SK-MEL-5 (cell line): ENCODE results near the gene FBXL4. TPM values are rescaled to one million over a fixed set of nuclear protein-coding genes. Genes with fewer than 3 reads are reported as not detected.

Source experiments
- DNase-seq: peaks from one replicate; pipeline ENCODE4 v3.0.0-alpha.2; 2016; ENCODE audit warnings: low read depth, low spot score
- in situ Hi-C: cut with HindIII; loops from 2 replicates; pipeline ENCODE4 v1.10.0; 2016; ENCODE audit warnings: low sequenced_read_pairs, high pct_unique_total_duplicates, low pct_unique_long_range_greater_than_20kb
- total RNA-seq: library from RNA; depleted of rRNA; stranded (reverse); fragments of >200 nt; shearing (Covaris generic); gene quantifications from 2 replicates; pipeline ENCODE4 v1.2.3, GENCODE V29; 2014

FBXL4 gene
- total RNA-seq, 1 experiment from 2014 or later = 19.8 TPM

DNA sequence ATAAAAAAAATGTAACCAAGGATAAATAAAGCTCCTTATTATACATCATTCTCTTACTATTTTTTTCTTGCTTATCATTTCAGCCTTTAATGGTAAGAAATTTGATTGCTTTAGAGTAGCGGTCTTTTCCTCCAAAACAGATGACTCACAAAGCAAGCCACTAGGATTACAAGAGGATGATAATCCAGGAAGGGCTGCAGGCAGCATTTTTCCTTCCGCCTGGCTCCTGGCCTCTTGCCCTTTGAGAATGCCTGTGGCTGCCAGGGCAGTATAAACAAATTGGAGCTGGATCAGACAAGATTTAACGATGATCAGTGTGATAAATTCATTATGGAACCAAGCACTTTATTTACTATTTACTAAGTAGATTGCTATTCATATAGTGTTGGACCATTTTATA, 9.7 kb upstream of the FBXL4 start:
- DNase-seq = no peak
- in situ Hi-C loops = no loop called here

DNA sequence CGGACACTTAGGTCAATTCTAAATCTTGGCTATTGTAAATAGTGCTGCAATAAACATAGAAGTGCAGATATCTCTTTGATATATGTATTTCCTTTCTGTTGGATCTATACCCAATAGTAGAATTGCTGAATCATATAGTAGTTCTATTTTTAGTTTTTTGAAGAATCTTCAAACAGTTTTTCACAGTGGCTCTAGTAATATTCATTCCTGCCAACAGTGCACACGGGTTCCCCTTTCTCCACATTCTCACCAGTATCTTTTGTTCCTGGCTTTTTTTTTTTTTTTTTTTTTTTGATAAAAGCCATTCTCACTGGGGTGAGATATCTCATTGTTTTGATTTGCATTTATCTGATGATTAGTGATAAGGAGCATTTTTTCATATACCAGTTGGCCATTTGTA, 1.8 kb upstream of the FBXL4 start:
- in situ Hi-C loops = no loop called here
- DNase-seq = no peak

DNA sequence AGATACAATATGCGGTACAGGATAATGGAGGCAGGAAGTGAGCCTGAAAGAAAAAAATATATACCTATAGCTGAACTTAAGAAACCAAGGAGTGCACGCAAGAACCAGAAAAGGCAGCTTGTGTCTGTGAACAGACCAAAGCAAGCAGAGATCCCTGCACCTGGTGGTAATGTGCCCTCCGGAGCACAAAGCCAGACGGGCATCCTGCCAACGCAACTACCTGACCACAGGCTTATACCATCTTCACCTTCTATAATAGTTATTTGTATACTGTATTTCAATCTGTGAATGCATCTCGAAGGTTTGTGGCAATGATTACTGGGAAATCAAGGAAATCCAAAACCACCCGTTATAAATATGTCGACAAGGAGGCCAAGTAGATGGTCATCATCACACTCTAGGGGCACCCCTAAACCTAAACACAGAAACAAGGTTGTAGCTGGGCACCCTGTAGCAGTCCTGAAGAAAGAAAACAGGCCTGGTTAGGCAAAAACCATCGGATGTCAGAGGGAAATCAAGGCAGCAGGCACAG, 801 bp downstream of the FBXL4 start:
- DNase-seq = peak; percentile 17
- in situ Hi-C loops = no loop called here

DNA sequence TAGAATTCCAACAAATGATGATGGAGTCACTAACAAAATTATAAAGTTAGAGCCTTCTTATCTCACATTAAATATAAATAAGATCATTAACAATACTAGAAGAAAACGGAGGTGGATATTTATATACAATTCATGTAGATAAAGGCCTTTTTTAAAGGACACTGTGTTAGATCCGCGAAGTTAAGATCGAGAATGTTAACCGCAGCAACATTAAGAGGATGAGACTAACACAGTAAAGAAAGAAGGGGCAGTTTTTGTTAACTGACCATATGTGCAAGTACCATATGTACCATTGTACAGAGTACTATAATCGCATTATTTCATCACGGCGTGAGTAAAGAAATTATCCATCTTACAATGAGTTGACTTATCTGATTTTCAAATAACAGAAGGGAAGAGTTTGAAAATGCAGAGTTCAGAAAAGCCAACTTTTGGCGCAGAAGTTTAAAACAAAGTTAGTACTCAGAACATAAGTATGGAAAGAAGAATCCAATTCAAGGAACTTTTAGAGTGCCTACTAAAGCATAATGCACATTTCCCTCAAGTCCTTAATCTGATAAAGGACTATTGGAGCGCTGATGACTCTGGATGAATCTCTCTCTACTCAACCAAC, 1.4 kb downstream of the FBXL4 start:
- in situ Hi-C loops = no loop called here
- no peak for DNase-seq

DNA sequence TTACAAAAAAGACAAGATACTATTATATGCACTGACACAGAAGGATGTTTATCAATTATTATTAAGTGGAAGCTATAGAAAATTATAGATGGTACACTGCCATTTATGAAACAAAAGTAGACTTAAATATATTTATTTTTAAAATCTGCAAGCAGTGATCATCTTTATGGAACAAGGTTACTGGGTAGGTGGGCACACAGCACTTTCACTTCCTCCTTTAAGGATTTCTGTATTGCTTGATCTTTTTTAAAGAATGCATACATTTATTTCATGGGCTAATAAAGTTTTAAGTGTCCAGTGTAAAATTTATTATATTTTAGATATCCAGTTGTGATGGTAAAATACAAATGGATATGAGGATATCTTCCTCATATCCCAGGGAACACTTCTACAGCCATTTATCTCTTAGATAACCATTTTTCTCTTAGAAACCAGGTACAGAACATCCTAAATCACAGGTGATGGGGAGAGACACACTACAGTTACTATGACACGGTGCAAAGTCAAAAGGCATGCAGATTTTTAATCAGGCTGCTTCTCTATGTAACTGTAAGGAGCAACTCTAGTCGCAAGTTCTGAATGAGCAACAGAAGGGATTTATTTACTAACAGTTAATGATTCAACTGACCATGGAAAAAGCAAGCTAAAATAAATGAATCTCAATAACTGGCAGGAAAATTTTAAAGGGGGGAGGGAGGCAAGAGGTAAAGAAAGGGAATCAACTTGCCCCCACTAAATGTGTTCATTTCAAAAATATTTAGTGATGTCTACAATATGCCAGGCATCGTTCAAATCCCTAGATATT, 2.2 kb downstream of the FBXL4 start:
- DNase-seq = no peak
- in situ Hi-C loops = no loop called here

DNA sequence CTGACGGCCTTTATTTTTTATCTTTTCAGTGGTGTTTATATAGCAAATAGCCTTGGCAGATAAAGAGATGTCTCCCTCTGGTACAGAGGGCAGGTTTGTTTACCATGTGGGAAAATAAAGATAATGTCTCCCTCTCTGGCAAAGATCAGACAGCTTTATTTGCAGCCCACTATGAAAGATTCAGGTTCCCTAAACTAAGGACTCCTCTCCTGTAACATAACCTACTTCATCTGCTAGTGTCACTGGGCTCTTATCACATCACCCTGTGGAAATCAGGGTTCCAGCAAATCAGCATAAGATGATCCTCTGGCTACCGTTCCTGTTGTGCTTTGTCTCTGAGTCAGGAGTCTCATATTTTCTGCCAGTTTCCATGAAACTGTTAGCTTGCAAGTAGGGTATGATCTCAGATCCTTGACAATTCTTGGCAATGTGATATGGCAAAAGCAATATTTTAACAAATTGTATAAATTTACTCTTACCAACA, 3.1 kb downstream of the FBXL4 start:
- in situ Hi-C loops = no loop called here
- DNase-seq = peak; percentile 27

DNA sequence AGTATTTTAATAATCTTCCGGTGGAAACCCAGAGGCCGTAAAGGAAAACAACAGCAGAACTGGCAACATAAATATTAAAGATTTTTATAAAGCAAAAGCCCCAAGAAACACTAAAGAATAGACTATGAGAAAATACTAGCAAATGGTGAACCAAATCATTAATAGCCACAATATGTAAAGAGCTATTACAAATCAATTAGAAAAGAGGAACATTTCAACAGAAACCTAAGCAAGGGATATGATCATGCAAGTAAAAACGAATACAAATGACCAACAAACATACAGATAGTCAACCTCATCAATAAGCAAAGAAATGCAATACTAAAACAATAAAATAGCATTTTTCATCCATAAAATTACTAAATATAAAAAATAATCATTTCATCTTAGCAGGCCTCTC, 3.6 kb downstream of the FBXL4 start:
- no peak for DNase-seq
- in situ Hi-C loops = no loop called here

DNA sequence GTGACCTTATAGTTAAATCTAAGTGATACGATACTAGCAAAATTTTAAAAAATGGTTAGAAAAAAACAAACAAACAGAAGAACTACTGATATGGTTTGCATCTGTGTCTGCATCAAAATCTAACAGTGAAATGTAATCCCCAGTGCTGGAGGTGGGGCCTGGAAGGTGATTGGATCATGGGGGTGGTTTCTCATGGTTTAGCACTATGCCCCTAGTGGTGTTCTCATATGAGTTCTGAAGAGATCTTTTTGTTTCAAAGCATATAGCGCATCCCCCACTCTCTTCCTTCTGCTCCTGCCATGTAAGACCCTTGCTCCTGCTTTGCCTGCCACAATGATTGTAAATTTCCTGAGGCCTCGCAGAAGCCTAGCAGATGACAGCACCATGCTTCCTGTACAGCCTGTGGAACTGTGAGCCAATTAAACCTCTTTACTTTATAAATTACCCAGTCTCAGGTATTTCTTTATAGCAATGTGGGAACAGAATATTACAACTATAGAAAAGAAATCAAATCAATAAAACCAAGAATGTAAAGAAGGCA, 5.4 kb downstream of the FBXL4 start:
- DNase-seq = no peak
- in situ Hi-C loops = no loop called here

DNA sequence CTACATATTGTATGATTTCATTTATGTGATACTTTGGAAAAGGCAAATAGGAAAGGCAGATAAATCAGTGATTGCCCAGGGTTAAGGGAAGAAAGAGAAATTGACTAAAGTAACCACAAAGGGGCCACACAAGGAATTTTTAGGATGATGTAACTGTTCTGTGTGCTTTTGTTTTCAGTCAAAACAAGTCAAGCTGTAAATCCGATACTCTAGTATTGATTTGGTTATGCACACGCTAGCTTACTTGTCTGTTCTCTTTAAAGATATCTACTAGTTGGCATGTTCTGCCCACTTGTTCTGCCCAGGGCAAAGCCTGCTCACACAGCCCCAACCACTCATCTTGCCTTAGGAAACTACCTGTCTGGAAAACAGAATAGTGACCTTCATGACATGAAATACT, 6.4 kb downstream of the FBXL4 start:
- DNase-seq = no peak
- in situ Hi-C loops = no loop called here

DNA sequence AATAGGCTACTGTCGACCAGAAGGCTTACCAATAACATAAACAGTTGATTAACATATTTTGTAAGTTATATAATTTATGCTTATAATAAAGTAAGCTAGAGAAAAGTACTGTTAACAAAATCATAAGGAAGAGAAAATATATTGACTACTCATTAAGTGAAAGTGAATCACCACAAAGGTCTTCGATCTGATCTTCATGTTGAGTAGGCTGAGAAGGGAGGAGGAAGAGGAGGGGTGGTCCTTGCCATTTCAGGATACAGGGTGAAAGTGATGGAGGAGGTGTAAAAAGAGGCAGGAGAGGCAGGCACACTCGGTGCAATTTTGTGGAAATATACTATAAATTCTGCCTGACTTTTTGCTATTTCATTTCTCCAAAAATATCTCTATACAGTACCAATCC, 10.4 kb downstream of the FBXL4 start:
- in situ Hi-C loops = no loop called here
- DNase-seq = no peak

DNA sequence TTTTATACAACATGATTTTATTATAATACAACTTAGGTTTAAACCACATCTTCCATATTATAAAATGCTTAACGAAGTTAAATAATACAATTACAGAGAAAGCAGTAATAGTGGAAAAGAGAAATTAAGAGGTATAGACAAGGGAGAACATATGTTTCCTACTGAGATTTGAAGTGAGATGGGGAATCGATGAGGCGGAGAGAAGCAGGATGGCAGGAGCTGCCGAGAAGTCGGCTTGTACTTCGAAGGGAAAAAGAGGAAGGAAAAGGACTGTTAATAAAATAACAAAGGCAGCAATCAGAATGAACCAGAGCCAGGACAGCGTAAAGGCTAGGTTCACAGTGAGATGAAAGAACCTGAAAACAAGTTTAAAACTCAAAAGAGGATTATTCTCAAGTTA, 15.4 kb downstream of the FBXL4 start:
- in situ Hi-C loops = no loop called here
- no peak for DNase-seq

DNA sequence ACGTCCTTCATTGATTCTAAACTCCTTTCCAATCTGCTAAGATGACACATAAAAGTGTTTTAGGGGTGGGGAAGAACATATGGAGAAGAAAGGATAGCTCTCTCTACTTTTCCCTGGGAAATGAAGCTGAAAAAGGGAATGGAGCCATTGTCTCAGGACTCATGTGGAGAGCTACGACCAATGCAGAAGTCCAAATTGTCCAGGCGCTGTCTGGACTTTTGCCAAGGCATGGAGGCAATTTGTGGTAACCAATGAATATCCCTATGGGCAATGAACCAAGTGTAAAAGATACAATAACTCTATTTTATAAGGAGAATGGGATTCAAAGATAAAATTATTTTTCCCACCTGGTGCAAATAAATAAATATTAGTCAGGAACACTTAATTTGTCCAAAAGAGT, 16.1 kb downstream of the FBXL4 start:
- no peak for DNase-seq
- in situ Hi-C loops = no loop called here

DNA sequence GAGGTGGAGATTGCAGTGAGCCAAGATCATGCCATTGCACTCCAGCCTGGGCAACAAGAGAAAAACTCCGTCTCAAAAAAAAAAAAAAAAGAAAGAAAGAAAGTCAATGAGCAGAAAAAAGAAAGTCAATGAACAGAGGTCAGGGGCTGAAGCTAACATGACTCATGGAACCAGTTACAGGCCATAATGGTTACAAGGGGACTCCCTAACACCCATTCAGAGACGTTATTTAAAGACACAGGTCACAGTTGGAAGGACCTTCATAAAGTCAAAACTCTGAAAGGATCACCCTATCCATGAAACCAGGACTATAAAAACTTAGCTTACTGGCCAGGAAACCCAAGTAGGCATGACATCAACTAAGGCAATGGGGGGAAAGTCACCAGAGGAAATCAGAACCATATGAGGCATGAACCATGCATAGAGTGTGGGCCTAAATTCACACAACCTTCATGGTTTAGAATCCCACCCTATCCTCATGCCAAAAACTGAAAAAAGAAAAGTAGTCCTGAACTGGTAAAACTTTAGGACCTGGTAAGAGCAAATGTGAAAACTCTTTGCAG, 18.2 kb downstream of the FBXL4 start:
- no peak for DNase-seq

DNA sequence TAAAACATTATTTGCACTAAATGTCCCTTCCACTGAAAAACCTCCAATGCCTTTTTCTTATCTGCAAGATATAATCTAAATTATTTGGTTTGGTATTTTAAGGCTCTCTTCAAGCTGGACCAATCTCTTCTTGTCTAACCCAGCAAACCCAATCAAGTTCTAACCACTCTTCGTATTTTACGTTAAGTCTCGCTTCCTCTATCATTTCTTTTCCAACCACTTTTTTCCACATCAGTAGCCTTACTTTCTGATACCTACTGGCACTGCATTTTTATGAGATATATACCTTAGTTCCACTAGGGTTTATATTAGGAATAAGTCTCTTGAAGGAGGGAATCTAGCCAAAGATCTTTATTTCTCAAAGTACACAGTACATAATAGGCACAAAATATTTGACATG, 19.1 kb downstream of the FBXL4 start:
- in situ Hi-C loops = no loop called here
- DNase-seq = no peak

More for the DNA sequence above, 18.2 kb downstream of the FBXL4 start:
- in situ Hi-C loops = no loop called here

DNA sequence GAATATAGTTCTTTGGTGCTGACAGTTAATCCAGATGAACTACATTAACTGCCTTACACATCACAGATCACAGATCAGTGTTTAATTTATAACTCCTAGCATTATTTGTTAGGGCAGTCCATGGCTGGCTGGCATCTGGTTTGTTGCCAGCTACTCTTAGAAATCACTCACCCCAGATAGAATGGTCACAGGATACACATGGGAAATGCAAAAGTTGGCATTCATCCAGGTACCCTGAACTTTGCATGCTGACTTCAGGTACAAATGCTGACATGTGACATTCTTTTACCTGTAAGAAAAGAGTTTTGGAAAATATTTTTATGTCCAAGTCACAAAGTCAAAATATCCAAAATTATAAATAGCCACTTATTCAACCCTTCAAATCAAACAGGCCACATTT, 20.2 kb downstream of the FBXL4 start:
- no peak for DNase-seq
- in situ Hi-C loops = no loop called here

DNA sequence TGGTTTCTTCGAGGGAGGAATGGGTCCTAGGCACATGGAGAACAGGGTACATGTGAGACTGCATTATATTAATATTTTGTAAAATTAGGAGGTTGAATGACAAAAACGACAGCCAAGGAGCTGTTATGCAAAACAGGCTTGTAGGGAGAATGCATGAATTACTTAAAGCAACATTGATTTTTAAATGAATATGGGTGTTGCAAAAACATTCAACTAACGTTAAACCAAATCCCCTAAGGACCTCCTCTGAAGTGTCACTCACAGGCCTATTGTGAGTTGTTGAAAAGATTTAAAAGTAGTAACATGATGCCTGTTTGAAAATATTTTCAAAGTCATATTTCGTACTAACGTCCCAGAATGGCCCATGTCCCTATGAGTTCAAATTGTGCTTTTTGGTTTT, 21.9 kb downstream of the FBXL4 start:
- no peak for DNase-seq
- in situ Hi-C loops = no loop called here

DNA sequence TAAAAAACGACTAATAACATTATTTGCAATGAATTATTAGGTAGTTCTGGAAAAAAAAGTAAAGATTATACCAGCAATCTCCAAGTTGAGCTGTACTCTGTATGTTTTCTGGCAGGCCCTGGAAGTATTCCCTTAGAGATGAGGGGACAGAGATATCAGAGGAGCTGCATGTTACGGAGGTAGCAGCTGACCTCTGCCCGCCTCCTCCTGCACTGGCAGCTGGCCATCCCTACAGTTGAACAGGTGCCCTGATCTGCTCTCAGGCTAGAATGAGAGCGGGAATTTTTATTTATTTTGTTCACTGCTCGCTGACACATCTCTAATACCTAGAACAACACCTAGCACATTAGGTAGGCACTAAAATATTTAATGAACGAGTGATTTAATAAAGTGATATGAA, 23.1 kb downstream of the FBXL4 start:
- in situ Hi-C loops = no loop called here
- no peak for DNase-seq

DNA sequence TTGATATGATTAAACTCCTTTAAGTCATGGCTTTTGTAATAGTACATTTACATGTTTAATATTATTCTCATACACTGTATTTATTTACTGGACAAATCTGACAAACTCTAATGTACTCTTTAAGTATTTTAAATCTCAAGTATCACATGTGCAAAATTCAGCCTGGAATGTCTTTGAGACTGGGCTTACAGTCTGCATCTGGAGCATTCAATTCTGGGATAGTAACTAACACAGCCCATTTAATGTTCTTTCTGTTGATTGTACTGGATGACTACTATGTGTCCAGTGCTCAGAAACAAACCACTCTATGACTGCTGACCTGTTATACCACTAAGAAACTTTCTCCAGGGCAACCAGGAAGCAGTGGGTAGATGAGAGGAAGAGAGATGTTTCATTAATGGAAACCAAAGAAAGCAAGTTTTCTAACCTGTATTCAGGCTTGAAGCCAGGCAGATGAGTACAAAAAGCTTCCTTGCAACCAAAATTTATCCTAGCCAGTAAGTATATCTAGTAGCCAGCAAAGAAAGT, 26.8 kb downstream of the FBXL4 start:
- DNase-seq = no peak
- in situ Hi-C loops = no loop called here
